GM18505 (cell line): Measurements from ENCODE around the gene ATXN7L2.
A peak's percentile ranks its signal among the peaks of the same experiment; 100 is the strongest.
"Not testable (repeated sequence)": the region's sequence is repeated elsewhere in the genome, so short reads cannot be mapped to it uniquely, and the experiment has no call there.

Experiments used
- ATAC-seq: cut with Tn5 transposase; IDR thresholded peaks from one replicate; pipeline ENCODE4 v1.9.1; 2021; ENCODE audit not compliant: unreplicated experiment
- POLR2A ChIP-seq: IDR thresholded peaks from 4 replicates; pipeline ENCODE4 v1.6.1; 2011; ENCODE audit warnings: borderline replicate concordance; ENCODE audit not compliant: insufficient read depth, insufficient read length; ENCODE audit errors: extremely low read depth

Gene ATXN7L2

GRCh38 chr1:109483672-109484518, at the start of gene ATXN7L2:
ATXN7L2 (plus strand) TSS chr1:109483905; CDS start chr1:109483954, 49 bp downstream.
- ATAC-seq, result peak; percentile 77
- peak; percentile 95 for TF ChIP-seq POLR2A

GRCh38 chr1:109434484-109434883, 49.2 kb upstream of the ATXN7L2 start:
- no peak for TF ChIP-seq POLR2A
- ATAC-seq, result no peak

- TF ChIP-seq POLR2A, result no peak
- ATAC-seq, result no peak
Measured at GRCh38 chr1:109438798-109439297, 44.9 kb upstream of the ATXN7L2 start.

GRCh38 chr1:109441069-109441468, 42.6 kb upstream of the ATXN7L2 start:
- TF ChIP-seq POLR2A, result no peak
- no peak for ATAC-seq

- no peak for TF ChIP-seq POLR2A
- ATAC-seq, result no peak
Measured at GRCh38 chr1:109443476-109443875, 40.2 kb upstream of the ATXN7L2 start.

- no peak for ATAC-seq
- no peak for TF ChIP-seq POLR2A
Measured at GRCh38 chr1:109444346-109444745, 39.4 kb upstream of the ATXN7L2 start.

- not testable (repeated sequence) for ATAC-seq
Measured at GRCh38 chr1:109445949-109446695, 37.6 kb upstream of the ATXN7L2 start.

GRCh38 chr1:109447524-109447923, 36.2 kb upstream of the ATXN7L2 start:
- ATAC-seq, result no peak
- no peak for TF ChIP-seq POLR2A

- TF ChIP-seq POLR2A, result no peak
Measured at GRCh38 chr1:109454497-109455133, 29.1 kb upstream of the ATXN7L2 start.

GRCh38 chr1:109457819-109458218, 25.9 kb upstream of the ATXN7L2 start:
- ATAC-seq, result no peak
- no peak for TF ChIP-seq POLR2A

More at GRCh38 chr1:109454497-109455133, 29.1 kb upstream of the ATXN7L2 start:
- no peak for ATAC-seq

GRCh38 chr1:109466125-109466451, 17.6 kb upstream of the ATXN7L2 start:
- no peak for TF ChIP-seq POLR2A
- no peak for ATAC-seq

GRCh38 chr1:109466452-109467300, 17.0 kb upstream of the ATXN7L2 start, which contains the start of gene SYPL2:
SYPL2 (plus strand) TSS chr1:109466546; CDS start chr1:109466844, 298 bp downstream.
- no peak for ATAC-seq
- no peak for TF ChIP-seq POLR2A
